HG03521 (cell line): Measurements from ENCODE around the gene SBNO2.
"Not testable (repeated sequence)": the region's sequence is repeated elsewhere in the genome, so short reads cannot be mapped to it uniquely, and the experiment has no call there.

ENCODE experiments used
- ATAC-seq: cut with Tn5 transposase; IDR thresholded peaks from one replicate; pipeline ENCODE4 v1.9.1; 2021; ENCODE audit warnings: mild to moderate bottlenecking, moderate library complexity; ENCODE audit not compliant: unreplicated experiment

The SBNO2 gene

GRCh38 chr19:1138121-1138520, 35.9 kb downstream of the SBNO2 start:
- no peak for ATAC-seq

DNA sequence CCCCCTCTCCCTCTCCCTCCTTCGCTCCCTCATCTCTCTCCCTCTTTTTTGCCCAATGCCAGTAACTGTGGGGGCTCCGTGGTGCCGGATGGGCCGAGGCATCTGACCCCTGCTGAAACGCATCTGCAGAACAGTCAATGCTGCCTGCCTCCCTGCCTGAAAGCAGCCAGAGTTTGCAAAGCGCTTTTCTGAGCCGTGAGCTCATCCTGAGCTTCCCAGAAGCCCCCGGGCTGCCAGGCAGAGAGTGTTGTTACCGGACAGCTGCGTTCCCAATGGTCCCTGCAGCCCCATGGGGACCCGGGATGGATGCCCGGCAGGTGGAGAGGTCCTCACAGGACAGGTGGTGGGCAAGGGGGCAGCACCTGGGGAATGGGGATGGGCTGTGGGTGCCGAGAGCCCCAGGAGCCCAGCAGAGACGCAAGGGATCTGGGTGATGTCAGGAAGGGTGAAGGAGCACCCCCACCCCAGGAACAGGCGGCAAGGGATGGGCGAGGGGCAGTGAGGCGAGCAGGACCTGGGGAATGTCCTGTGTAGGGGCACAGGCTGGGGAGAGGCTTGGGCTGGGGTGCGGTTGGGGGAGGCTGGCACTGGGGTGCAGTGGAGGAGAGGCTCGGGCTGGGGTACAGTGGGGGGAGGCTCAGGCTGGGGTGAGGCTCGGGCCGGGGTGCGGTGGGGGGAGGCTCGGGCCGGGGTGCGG, 37.3 kb downstream of the SBNO2 start:
- ATAC-seq = no peak

DNA sequence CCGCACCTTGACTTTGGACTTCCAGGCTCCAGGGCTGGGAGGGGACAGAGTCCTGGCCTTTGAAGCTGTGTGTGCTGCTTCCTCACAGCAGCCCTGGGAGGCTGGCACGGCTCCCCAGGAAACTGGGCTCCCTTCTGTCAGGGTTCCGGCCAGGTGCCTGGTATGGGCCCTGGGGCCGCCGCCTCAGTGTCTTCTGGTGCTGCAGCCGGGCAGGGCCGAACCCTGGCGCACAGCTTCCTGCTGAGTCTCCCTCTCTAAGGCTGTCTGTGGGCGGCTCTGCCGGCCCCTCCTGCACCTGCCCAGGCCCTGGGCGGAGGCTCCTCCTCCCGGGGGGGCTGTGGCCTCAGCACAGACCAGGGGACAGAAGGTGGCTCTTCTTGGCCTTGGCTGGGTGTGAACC, 37.9 kb downstream of the SBNO2 start:
- no peak for ATAC-seq

GRCh38 chr19:1135454-1135853, 38.6 kb downstream of the SBNO2 start:
- no peak for ATAC-seq

GRCh38 chr19:1134431-1134830, 39.6 kb downstream of the SBNO2 start:
- ATAC-seq = no peak

DNA sequence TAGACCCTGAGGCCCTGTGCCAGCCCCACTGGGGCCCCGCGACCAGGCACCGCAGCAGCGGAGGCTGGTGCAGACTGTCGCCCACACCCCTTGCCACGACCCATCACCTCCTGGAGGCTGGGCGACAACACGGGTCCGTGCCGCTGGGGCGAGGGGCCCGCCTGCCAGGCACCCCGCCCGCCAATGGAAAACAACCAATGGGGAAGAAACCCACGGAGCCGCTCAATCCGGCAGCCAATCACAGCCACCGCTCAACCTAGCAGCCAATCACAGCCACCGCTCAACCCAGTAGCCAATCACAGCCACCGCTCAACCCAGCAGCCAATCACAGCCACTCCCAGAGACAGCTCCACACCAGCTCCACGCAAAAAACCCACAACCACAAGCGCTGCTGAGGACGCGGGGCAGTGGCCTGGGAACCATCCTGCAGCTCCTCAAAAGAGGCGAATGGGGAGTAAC, 40.6 kb downstream of the SBNO2 start:
- ATAC-seq = peak; percentile 55

DNA sequence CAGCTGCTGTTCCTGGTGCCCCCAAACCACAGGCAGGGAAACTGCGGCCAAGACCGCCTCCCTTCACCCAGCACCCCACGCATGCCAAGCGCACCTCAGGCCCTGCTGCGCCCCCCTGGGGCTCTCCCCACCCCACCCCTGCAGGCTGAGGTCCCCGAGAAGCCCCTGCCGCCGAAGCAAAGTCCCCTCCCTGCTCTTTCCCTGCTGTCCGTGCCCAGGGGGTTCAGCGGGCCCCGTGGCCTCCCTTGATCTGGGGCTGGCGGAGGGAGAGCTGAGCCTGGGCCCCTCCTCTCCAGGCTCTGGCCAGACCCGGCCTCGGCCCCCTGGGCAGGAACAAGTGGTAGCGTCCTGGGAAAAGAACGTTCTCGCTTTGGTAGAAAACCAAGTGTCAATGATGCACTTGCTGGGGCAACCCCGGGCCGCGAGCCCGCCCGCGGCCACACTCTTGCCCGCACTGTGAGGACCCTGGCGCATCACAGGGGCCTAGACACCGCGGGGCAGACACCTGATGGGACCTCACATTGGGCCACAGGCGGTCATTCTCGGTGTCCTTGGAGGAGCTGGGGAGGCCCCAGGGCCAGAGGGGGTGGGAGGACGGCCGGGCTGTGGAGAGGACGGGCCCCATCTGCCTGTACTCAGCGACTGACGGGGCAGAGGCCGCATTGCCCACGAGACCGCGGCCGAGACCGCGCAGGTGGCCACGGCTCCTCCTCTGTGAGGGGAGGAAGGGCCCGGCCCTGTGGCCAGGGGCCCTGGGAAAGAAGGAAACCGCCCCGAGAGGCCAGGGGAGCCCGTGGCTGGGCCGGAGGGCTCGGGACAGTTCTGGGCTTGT, 41.3 kb downstream of the SBNO2 start:
- peak; percentile 5 for ATAC-seq

DNA sequence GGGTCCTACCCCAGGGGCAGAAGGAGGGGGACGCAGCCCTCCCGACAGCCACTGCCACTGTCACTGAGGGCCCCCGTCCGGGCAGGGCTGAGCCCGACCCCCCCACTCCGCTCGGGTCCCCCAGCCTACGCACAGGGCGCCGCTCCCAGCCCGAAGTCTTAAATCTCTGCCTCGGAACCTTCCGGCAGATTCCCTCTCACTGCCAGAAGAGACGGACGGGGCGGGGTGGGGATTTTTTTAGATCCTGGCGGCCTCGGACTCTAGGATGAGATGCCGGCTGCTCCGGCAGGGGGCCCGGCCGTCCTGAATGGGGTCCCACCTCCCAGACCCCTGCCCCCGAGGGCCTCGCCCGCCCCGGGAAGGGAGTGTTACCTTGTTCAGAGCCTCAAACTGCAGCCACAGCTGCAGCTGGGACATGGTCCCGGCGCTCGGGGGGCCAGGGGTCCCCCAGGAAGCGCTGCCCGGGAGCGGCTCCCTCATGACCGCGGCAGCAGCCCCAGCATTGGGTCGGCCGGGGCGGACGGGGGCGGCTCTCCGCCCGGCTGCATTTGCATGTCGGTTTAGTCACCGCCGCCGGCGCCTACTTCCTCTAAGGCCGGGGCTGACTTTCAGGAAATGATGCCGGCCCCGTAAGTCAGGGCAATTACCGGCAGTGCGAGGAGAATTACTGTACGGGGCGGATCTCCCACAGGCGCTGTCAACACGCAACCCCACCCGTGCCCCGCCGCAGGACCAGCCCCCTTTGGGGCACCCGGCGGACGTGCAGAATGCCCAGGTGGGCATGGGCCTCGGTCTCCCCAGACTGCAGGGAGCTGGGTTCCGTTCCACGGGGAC, 42.1 kb downstream of the SBNO2 start:
- ATAC-seq = peak; percentile 31

DNA sequence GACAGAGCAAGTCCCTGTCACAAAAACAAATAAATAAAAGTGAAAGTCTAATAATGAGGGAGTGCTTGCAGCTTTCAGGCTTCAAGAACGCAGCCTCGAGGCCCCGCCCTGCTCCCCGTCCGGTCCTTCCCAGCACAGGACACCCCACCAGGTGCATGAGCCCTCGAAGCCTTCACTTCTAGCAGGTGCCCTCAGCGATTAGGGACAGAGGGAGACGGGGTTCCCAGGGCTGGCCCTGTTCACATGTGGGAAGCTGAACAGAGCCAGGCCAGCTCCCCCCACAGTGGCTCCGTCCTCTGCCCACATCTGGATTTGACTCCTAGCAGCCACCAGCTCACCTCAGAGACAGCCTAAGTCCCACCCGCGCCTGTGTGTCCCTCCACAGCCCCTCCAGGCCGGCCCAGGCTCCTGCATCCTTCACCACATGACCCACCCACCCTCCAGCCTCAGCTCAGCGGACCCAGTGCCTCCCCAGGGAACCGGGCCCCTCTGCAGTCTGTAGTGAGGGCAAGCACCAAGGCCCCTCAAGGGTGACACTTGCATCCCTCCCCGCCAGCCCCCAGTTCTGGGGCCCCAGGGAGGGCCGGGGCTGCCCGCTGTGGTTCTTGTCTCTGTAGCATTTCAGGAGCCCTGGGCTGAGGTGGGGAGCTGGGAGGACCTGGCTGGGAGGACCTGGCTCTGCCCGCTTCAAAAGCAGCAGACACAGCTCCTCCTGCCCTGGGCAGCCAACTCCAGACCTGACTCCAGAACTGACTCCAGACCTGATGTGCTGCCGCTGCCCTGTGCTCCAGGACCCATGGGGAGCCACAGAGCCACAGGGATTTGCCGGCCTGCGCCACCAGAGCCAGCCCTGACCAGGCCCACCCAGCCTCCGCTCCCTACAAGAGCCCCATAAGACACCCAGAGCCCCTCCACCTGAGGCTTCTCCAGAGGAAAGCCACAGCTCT, 43.0 kb downstream of the SBNO2 start:
- no peak for ATAC-seq

DNA sequence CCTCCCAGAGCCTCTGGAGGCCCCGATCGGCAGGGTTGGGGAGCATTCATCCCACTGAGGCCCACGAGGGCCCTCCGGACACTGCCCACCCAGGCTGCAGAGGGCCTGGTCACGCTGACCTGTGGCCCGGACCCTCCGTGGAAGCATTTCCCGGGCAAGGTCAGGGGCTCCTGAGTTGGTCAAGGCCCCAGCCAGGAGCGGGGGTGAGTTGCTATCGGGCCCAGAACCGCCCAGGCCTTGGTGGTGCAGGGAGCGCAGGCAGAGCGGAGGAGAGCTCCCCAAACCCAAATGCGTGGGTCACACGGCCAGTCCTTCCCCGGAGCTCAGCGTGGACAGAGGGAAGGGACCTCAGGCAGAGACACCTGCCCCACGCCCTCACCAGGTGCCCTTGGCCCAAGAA, 44.5 kb downstream of the SBNO2 start:
- no peak for ATAC-seq

- ATAC-seq = not testable (repeated sequence)
These were observed 45.0 kb downstream of the SBNO2 start for GRCh38 chr19:1129084-1129483.

GRCh38 chr19:1128106-1128505, 46.0 kb downstream of the SBNO2 start:
- no peak for ATAC-seq

- ATAC-seq = no peak
These were observed 46.9 kb downstream of the SBNO2 start for GRCh38 chr19:1126984-1127760.

GRCh38 chr19:1125601-1126467, 48.2 kb downstream of the SBNO2 start:
- no peak for ATAC-seq

- ATAC-seq = no peak
These were observed 50.0 kb downstream of the SBNO2 start for GRCh38 chr19:1123885-1124677.

DNA sequence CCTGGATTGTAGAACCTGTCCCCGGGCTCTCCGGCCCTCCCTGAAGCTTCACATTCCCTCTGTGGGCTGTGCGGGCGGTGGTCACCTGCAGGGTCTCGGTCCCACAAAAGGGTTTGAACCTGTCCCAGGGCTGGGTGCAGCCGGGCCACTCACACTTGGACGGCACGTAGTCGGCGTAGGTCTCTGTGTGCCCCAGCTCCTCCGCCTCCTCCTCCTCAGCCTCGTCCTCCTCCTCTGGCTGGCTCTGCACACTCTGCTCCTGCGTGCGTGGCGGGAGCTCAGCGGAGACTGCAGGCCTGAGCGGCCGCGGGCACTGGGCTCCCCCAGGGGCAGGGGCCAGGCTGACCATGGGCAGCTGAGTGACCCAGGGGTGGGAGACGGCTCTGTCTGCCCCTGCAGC, 50.7 kb downstream of the SBNO2 start:
- ATAC-seq = no peak

- ATAC-seq = no peak
These were observed 51.1 kb downstream of the SBNO2 start for GRCh38 chr19:1122972-1123363.
